CD4-positive, alpha-beta T cell treated with Interleukin-17A for 4 hours (primary cell): ENCODE measurements around the gene FANCD2OS.
"Not testable (repeated sequence)": the region's sequence is repeated elsewhere in the genome, so short reads cannot be mapped to it uniquely, and the experiment has no call there.

Source experiments
- DNase-seq: peaks from one replicate; pipeline ENCODE4 v3.0.0-alpha.2; 2020; ENCODE audit warnings: mixed read lengths

Gene FANCD2OS

GRCh38 chr3:10108091-10108490 lies at the start of gene FANCD2OS:
FANCD2OS (minus strand) TSS chr3:10108255; CDS start chr3:10104774, 3,481 bp downstream.
- DNase-seq: no peak

DNA sequence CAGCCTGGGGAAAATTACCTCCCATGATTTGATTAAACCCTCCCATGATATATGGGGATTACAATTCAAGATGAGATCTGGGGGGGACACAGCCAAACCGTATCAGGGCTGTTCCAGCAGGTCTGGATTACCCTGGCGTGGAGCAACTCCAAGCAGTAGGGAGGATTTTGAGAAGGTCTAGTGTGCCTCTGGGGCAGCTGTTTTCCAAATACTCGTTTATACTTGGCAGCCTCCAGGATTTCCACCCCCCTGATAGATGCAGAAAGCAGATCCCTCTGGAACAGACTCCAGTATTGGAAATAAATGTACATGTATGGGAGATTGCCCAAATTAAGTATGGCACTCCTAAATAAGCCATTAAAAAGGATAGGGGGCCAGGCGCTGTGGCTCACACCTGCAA lies 49.0 kb upstream of the FANCD2OS start:
- DNase-seq: no peak

GRCh38 chr3:10155658-10156057 lies 47.6 kb upstream of the FANCD2OS start:
- no peak for DNase-seq

DNA sequence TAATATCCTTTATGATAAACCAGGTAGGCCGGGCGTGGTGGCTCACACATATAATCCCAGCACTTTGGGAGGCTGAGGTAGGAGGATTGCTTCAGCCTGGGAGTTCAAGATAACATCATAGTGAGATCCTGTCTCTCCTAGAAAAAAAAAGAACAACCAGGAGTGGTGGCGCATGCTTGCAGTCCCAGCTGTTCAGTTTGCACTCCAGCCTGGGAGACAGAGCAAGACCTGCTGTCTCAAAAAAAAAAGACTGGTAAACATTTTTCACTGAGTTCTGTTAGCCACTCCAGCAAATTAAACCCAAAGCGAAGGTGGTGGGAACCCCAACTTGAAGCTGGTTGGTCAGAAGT lies 47.0 kb upstream of the FANCD2OS start:
- no peak for DNase-seq

DNA sequence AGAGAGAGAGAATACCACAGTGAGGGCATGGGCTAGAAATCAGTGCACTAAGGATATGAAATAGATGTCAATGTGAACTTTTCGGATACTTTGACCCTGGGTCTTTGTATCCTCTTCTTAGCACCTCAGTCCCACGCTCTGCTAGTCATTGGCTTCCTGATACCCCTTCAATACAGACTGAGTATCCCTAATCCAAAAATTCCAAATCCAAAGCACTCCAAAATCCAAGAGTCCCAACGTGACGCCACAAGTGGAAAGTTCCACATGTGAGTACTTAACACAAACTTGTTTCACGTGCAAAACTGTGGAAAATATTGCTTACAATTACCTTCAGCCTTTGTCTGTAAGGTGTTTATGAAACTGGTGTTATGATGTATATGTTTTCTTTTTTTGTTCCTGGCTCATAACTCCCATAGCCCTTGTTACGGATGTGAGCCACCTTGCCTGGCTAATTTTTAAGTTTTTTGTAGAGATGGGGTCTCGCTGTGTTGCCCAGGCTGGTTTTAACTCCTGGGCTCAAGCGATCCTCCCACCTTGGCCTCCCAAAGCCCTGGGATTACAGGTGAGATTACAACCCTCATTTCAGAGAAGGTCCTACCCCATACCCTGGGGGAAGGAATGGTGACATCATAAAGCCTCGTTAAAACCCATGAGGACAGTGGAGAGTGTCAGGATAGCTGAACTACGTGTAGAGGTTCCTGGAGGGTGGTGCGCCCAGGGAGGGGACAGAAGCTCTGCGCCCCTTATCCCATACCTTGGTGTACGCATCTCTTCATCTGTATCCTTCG lies 46.5 kb upstream of the FANCD2OS start:
- no peak for DNase-seq

DNA sequence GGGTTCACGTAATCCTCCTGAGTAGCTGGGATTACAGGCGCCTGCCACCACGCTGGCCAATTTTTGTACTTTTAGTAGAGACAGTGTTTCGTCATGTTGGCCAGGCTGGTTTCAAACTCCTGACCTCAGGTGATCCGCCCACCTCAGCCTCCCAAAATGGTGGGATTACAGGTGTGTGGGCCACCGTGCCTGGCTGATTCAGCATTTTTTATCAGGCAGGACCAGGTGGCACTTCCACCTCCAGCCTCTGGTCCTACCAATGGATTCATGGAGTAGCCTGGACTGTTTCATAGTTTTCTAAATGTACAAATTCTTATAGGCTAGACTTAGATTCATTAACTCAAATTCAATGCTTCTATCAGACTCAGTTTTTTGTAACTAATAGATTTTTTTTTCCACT lies 42.9 kb upstream of the FANCD2OS start:
- no peak for DNase-seq

- no peak for DNase-seq
Measured at GRCh38 chr3:10149226-10149625, 41.2 kb upstream of the FANCD2OS start.

DNA sequence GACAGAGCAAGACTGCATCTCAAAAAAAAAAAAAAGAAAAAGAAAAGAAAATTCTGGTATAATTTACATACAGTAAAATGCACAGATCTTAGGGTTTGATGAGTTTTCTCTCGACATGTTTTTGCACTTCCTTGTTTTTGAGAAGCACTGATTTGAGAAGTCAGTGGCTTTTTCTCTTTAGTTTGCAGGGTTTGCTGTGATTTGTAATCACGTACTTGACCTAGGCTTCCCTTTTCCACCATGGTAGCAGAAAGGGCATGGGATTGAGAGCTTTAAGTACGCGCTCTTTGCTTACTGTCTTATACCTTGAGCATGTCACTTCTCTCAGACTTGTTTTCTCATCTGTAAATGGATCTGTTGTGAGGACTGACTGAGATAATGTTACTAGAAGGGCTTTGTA lies 37.6 kb upstream of the FANCD2OS start:
- DNase-seq: no peak

DNA sequence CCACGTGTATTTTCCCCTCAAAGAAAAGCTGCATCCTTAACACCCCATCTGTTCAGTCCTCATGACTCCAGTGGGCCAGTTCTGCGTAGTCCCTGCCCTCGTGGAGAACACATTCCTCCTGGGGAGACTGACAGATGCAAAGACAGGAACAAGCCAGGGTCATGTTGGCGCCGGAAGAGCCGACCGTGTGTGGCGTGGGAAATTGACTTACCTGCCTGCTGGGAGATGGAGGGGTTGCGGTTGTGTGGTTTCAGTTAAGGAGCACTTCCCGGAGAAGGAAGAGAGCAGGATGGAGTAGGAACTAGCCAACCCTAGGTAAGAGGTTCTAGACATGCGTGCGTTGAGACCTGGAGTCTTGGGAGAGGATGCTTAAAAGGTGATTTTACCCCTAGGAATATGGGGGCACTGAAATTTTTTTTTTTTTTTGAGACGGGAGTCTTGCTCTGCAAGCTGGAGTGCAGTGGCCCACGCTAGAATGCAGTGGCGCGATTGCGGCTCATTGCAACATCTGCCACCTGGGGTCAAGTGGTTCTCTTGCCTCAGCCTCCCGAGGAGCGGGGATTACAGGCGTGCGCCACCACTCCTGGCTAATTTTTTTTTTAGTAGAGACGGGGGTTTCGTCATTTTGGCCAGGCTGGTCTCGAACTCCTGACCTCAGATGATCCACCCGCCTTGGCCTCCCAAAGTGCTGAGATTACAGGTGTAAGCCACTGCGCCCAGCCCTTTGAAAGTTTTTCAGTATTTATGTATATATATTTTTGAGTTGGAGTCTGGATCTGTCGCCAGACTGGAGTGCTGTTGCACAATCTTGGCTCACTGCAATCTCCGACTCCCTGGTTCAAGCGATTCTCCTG lies 34.9 kb upstream of the FANCD2OS start:
- DNase-seq: peak; percentile 40

GRCh38 chr3:10140996-10141546 lies 33.0 kb upstream of the FANCD2OS start:
- no peak for DNase-seq

- no peak for DNase-seq
Measured at GRCh38 chr3:10137178-10137577, 29.1 kb upstream of the FANCD2OS start.

- DNase-seq: no peak
Measured at GRCh38 chr3:10136426-10137005, 28.5 kb upstream of the FANCD2OS start.

GRCh38 chr3:10135872-10136271 lies 27.8 kb upstream of the FANCD2OS start:
- DNase-seq: not testable (repeated sequence)

- DNase-seq: no peak
Measured at GRCh38 chr3:10122724-10123123, 14.7 kb upstream of the FANCD2OS start.

DNA sequence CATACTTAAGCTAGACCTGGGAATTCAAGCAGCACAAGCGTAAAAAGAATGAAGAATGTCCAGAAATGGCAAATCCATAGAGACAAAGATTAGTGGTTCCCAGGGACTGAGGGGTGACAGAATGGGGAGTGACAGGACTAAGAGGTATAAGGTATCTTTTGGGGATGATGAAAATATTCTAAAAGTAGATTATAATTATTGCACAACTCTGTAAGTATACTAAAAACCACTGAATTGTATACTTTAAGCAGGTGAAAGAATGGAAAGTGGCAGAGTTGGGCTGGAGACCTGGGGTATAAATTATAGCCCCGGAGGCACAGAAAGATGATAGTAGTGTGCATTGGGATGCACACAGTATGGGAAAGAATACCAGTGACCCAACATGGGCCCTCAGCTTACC lies 13.0 kb upstream of the FANCD2OS start:
- no peak for DNase-seq

- DNase-seq: no peak
Measured at GRCh38 chr3:10119376-10119775, 11.3 kb upstream of the FANCD2OS start.

GRCh38 chr3:10116928-10117327 lies 8.9 kb upstream of the FANCD2OS start:
- DNase-seq: no peak

GRCh38 chr3:10116138-10116460 lies 8.0 kb upstream of the FANCD2OS start:
- no peak for DNase-seq

DNA sequence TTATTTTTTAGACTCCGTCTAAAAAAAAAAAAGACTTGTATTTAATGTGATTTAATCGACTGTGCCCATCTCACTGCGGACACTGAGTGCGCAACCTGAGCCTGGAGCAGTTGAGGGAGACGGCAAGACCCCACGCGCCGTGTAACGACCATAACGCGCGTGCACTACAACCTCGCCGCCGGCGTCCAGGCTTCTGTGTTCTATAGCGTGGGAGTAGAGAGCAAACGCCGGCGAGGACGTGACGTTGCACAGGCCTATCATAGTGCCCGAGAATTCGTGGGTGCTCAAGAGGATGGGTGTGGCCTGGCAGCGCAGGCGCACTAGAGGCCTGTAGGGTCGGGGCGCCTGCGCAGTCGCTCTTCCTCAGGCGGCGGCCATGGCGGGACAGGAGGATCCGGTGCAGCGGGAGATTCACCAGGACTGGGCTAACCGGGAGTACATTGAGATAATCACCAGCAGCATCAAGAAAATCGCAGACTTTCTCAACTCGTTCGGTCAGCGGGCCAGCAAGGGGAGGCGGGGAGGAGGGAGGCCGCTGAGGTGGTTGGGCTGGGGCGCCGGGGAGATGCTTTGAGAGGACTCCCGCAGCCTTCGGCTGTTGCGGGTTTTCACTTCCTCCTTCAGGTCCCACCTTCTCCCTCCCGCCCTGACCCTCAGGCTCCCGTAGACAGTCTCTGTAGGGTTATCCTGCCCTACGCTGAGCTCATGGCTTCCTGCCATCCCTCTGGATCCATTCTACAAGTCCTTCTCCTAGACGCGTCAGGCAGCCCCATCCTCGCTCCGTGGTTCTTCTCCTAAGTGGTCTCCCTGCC lies 7.5 kb upstream of the FANCD2OS start, which contains the start of gene BRK1:
TSS of gene BRK1 (plus strand) at position 350 of the 812 bp plus-strand sequence. CDS start at position 377, 27 bp downstream.
- DNase-seq: peak; percentile 95

DNA sequence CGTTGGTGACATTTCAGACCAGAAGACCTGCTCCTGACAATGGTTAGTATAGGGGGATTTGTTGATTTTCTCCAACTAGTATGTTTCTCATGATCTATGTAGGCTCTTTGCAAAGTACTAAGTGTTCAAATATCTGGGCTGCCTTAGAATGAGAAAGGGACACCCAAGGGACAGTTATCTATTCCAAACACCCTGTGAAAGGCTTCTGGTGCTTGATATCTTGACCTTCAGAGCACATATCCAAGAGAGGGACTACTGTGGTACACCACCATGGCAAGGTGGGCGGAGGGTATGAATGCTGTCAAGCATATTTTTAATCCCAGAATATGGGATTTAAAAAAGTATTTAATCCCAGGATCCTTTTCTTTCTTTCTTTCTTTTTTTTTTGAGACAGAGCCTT lies 1.1 kb downstream of the FANCD2OS start:
- DNase-seq: no peak

DNA sequence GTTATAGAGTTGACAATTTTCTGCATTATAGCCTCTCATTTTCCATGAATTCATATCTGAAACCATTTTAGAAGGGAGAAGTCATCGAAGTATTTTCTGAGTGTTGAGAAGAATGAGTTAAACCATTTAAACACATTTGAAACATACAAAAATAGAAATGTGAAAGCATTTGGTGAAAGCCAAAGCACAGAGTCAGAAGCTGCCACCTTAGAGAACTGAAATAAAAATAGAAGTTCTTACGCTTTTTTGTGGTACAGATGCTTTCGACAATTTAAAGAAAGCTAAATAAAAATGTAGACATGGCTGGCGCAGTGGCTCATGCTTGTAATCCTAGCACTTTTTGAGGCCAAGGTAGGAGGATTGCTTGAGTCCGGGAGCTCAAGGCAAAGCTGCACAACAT lies 9.0 kb downstream of the FANCD2OS start:
- DNase-seq: no peak

- no peak for DNase-seq
Measured at GRCh38 chr3:10093678-10094077, 14.4 kb downstream of the FANCD2OS start.

GRCh38 chr3:10091387-10091786 lies 16.7 kb downstream of the FANCD2OS start:
- DNase-seq: not testable (repeated sequence)
